Upper lobe of right lung (tissue), 1 donor: Measurements from ENCODE around the gene SRXN1. TPM values are rescaled to one million over a fixed set of nuclear protein-coding genes. Genes with fewer than 3 reads are reported as not detected.

Source experiments
- ATAC-seq: fragments of 200-7000 bp; cut with Tn5 transposase; one replicate; pipeline ENCODE4 v1.9.1; 2020; ENCODE audit warnings: mild to moderate bottlenecking, moderate library complexity
- DNase-seq: peaks from one replicate; pipeline ENCODE4 v3.0.0-alpha.2; 2020
- H3K27ac ChIP-seq: fragments of 200-600 bp; one replicate; pipeline ENCODE4 v1.8.0; 2022
- H3K27me3 ChIP-seq: fragments of 200-600 bp; one replicate; pipeline ENCODE4 v1.8.0; 2022; ENCODE audit warnings: mild to moderate bottlenecking
- H3K36me3 ChIP-seq: fragments of 200-600 bp; one replicate; pipeline ENCODE4 v1.8.0; 2022
- H3K4me1 ChIP-seq: fragments of 200-600 bp; one replicate; pipeline ENCODE4 v1.8.0; 2022
- H3K4me3 ChIP-seq: fragments of 200-600 bp; one replicate; pipeline ENCODE4 v1.8.0; 2022; ENCODE audit warnings: mild to moderate bottlenecking
- H3K9me3 ChIP-seq: fragments of 200-600 bp; one replicate; pipeline ENCODE4 v1.8.0; 2022
- CTCF ChIP-seq: fragments of 200-600 bp; IDR thresholded peaks from one replicate; pipeline ENCODE4 v1.8.0; 2022; ENCODE audit warnings: antibody characterized with exemption
- intact Hi-C: fragments of 100-400 bp; cut with DNase I; formaldehyde crosslinking; loops from one replicate; pipeline ENCODE4 v1.11.0; 2022
- total RNA-seq: library from RNA; stranded (reverse); fragmentation: NEBNext Ultra II Directional; extraction: Animal tissue kit (Norgen Biotek cat#: 25700); gene quantifications from one replicate; pipeline ENCODE4 v1.2.1, GENCODE V29; 2021
- donor health status: DM: no; HTN: yes; CAD: no; lungs with severe emphysema.

The SRXN1 gene
- total RNA-seq, 1 donor from 2014 or later = 41.2 TPM

GRCh38 chr20:635028-635892 is 17.7 kb downstream of the SRXN1 start:
- DNase-seq (peak; percentile 29), ATAC-seq (no peak)
- intact Hi-C loops = no loop called here
- no peak overlapping the region for H3K4me3 ChIP-seq
- no peak overlapping the region for H3K27ac ChIP-seq
- H3K27me3 ChIP-seq = no peaks in the 10 kb centered on the region
- no peaks in the 10 kb centered on the region for H3K4me1 ChIP-seq
- TF ChIP-seq CTCF = no peak
- no peaks in the 10 kb centered on the region for H3K36me3 ChIP-seq
- no peaks in the 10 kb centered on the region for H3K9me3 ChIP-seq

GRCh38 chr20:634148-634925 is 18.7 kb downstream of the SRXN1 start:
- Histone ChIP-seq H3K27ac (no peak overlapping the region), H3K9me3 (no peaks in the 10 kb centered on the region), H3K4me1 (no peaks in the 10 kb centered on the region), H3K27me3 (no peaks in the 10 kb centered on the region), H3K4me3 (no peak overlapping the region), H3K36me3 (no peaks in the 10 kb centered on the region)
- DNase-seq (peak; percentile 52), ATAC-seq (no peak)
- intact Hi-C loops = no loop called here
- no peak for TF ChIP-seq CTCF

GRCh38 chr20:631101-631500 is 21.9 kb downstream of the SRXN1 start:
- Histone ChIP-seq H3K27ac (no peak overlapping the region), H3K36me3 (no peaks in the 10 kb centered on the region), H3K27me3 (no peaks in the 10 kb centered on the region), H3K4me1 (no peaks in the 10 kb centered on the region), H3K9me3 (no peaks in the 10 kb centered on the region), H3K4me3 (no peak overlapping the region)
- DNase-seq (no peak), ATAC-seq (no peak)
- intact Hi-C loops = no loop called here
- TF ChIP-seq CTCF = no peak

GRCh38 chr20:626579-626978 is 26.4 kb downstream of the SRXN1 start:
- no peaks in the 10 kb centered on the region for H3K27me3 ChIP-seq
- DNase-seq = no peak
- H3K4me3 ChIP-seq = no peak overlapping the region
- no peaks in the 10 kb centered on the region for H3K4me1 ChIP-seq
- H3K36me3 ChIP-seq = no peaks in the 10 kb centered on the region
- no peaks in the 10 kb centered on the region for H3K9me3 ChIP-seq
- no peak for TF ChIP-seq CTCF
- intact Hi-C loops = no loop called here
- no peak overlapping the region for H3K27ac ChIP-seq
- no peak for ATAC-seq

GRCh38 chr20:625360-625932 is 27.6 kb downstream of the SRXN1 start:
- no peak overlapping the region for H3K4me3 ChIP-seq
- no peak for TF ChIP-seq CTCF
- peak; percentile 14 for ATAC-seq
- no peaks in the 10 kb centered on the region for H3K9me3 ChIP-seq
- no peaks in the 10 kb centered on the region for H3K36me3 ChIP-seq
- H3K4me1 ChIP-seq = no peaks in the 10 kb centered on the region
- intact Hi-C loops = no loop called here
- no peaks in the 10 kb centered on the region for H3K27me3 ChIP-seq
- DNase-seq = no peak
- H3K27ac ChIP-seq = no peak overlapping the region
